ENCODE results near the gene CCR3. TPM values are rescaled to one million over a fixed set of nuclear protein-coding genes. Genes with fewer than 3 reads are reported as not detected.

CCR3 gene
- total RNA-seq, 1 experiment from 2014 or later = not detected

GRCh38 chr3:46200790-46201189 is 41.5 kb upstream of the CCR3 start:
- in situ Hi-C loops (cut with HindIII; ENCODE audit: low pct_unique_long_range_greater_than_20kb, low sequenced_read_pairs) (no loop called here), intact Hi-C loops (cut with micrococcal nuclease; ENCODE audit: unreplicated experiment) (no loop called here)
- TF ChIP-seq SIN3A (IDR thresholded peaks at IDR 0.05; ENCODE audit: borderline replicate concordance, insufficient read depth, low read depth, low read length) (no peak), CTCF (IDR thresholded peaks at IDR 0.05) (no peak), REST (IDR thresholded peaks at IDR 0.05; ENCODE audit: insufficient read depth in 1 of 2, low read depth in 2 of 2, low read length in 1 of 2) (no peak), TCF7L2 (IDR thresholded peaks at IDR 0.05; ENCODE audit: low read depth, low read length) (no peak), POLR2AphosphoS5 (IDR thresholded peaks at IDR 0.05; ENCODE audit: low read depth, low read length) (no peak)
- Histone ChIP-seq H3K27me3 (ENCODE audit: control insufficient read depth, insufficient read depth, low read length) (no peaks in the 10 kb centered on the region), H3K9me3 (ENCODE audit: control insufficient read depth, insufficient read depth, low read depth, low read length) (no peaks in the 10 kb centered on the region), H3K4me1 (ENCODE audit: control insufficient read depth, insufficient read depth, low read length) (no peaks in the 10 kb centered on the region), H3K4me3 (ENCODE audit: low read depth in 2 of 2, low read length in 2 of 2) (no peak overlapping the region), H3K27ac (ENCODE audit: low read length) (no peak overlapping the region), H3K36me3 (ENCODE audit: control insufficient read depth, insufficient read depth, low read length) (no peaks in the 10 kb centered on the region)
- POLR2A ChIA-PET = no interaction called here
- ATAC-seq = no peak
- no TSS peak for BruUV-seq (replicated peaks)
- CTCF ChIA-PET = no interaction called here
- DNase-seq (ENCODE audit: low read depth, low spot score) = no peak

GRCh38 chr3:46202535-46202934 is 39.7 kb upstream of the CCR3 start:
- DNase-seq (ENCODE audit: low read depth, low spot score) = no peak
- intact Hi-C loops (cut with micrococcal nuclease; ENCODE audit: unreplicated experiment) (no loop called here), in situ Hi-C loops (cut with HindIII; ENCODE audit: low pct_unique_long_range_greater_than_20kb, low sequenced_read_pairs) (no loop called here)
- POLR2A ChIA-PET = no interaction called here
- no TSS peak for BruUV-seq (replicated peaks)
- no peaks in the 10 kb centered on the region for H3K27me3 ChIP-seq (ENCODE audit: control insufficient read depth, insufficient read depth, low read length)
- ATAC-seq = no peak
- H3K4me3 ChIP-seq (ENCODE audit: low read depth in 2 of 2, low read length in 2 of 2) = no peak overlapping the region
- H3K9me3 ChIP-seq (ENCODE audit: control insufficient read depth, insufficient read depth, low read depth, low read length) = no peaks in the 10 kb centered on the region
- no peak for TF ChIP-seq TCF7L2 (IDR thresholded peaks at IDR 0.05; ENCODE audit: low read depth, low read length)
- no peak for TF ChIP-seq SIN3A (IDR thresholded peaks at IDR 0.05; ENCODE audit: borderline replicate concordance, insufficient read depth, low read depth, low read length)
- TF ChIP-seq POLR2AphosphoS5 (IDR thresholded peaks at IDR 0.05; ENCODE audit: low read depth, low read length) = no peak
- TF ChIP-seq REST (IDR thresholded peaks at IDR 0.05; ENCODE audit: insufficient read depth in 1 of 2, low read depth in 2 of 2, low read length in 1 of 2) = no peak
- TF ChIP-seq CTCF (IDR thresholded peaks at IDR 0.05) = no peak
- no peak overlapping the region for H3K27ac ChIP-seq (ENCODE audit: low read length)
- CTCF ChIA-PET = no interaction called here
- H3K36me3 ChIP-seq (ENCODE audit: control insufficient read depth, insufficient read depth, low read length) = no peaks in the 10 kb centered on the region
- no peaks in the 10 kb centered on the region for H3K4me1 ChIP-seq (ENCODE audit: control insufficient read depth, insufficient read depth, low read length)

Data from Panc1 (cell line).